Brain microvascular endothelial cell (primary cell): ENCODE measurements around the gene LSMEM2.
"Not testable (repeated sequence)": the region's sequence is repeated elsewhere in the genome, so short reads cannot be mapped to it uniquely, and the experiment has no call there.

Experiments
- DNase-seq: peaks from one replicate; pipeline ENCODE4 v3.0.0-alpha.2; 2020
- H3K27ac ChIP-seq: fragments of 250-450 bp; sonication (Bioruptor Pico); 2 replicates; pipeline ENCODE4 v1.5.1; 2020; ENCODE audit warnings: mild to moderate bottlenecking, moderate library complexity
- H3K27me3 ChIP-seq: fragments of 250-450 bp; sonication (Bioruptor Pico); replicated peaks from 2 replicates; pipeline ENCODE4 v1.5.1; 2020; ENCODE audit warnings: mild to moderate bottlenecking
- H3K36me3 ChIP-seq: fragments of 250-450 bp; sonication (Bioruptor Pico); replicated peaks from 2 replicates; pipeline ENCODE4 v1.5.1; 2020; ENCODE audit warnings: mild to moderate bottlenecking
- H3K4me3 ChIP-seq: 2 replicates; pipeline ENCODE4 v1.5.1; 2011; ENCODE audit warnings: low read depth, mild to moderate bottlenecking, control low read depth, low read length, moderate library complexity
- in situ Hi-C: cut with HindIII; loops from 2 replicates; pipeline ENCODE4 v1.10.0; 2017; ENCODE audit warnings: low sequenced_read_pairs, low pct_ligation_motif_present
- TF ChIP-seq, protein P1 (sequence below): IDR thresholded peaks from 2 replicates; pipeline ENCODE4 v1.5.1; 2011; ENCODE audit warnings: low read depth, mild to moderate bottlenecking, moderate library complexity, low read length, control low read depth, inconsistent platforms; ENCODE audit errors: missing control alignments

Gene LSMEM2

DNA sequence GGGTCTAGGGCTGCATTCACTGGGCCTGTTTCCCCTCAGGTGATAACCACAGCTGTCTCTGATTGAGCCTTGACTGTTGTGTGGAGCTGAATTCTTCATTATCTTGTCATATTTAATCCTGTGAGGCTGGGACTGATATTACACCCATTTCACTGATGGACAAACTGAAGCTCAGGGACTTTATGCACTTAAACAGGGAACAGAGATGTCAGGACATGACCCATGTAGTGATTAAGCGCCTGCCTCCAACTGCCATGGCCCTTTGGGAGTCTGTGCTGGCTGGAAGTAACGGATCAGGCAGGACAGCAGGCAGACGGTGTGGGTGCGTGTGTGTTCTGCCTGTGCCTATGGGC lies 35.4 kb upstream of the LSMEM2 start:
- Histone ChIP-seq H3K36me3 (peaks cover 13% of the 10 kb centered on the region), H3K27ac (peak overlapping the region; percentile 74), H3K27me3 (no peaks in the 10 kb centered on the region), H3K4me3 (no peak overlapping the region)
- no peak for DNase-seq
- in situ Hi-C loops, result no loop called here
- TF ChIP-seq, protein P1, sequence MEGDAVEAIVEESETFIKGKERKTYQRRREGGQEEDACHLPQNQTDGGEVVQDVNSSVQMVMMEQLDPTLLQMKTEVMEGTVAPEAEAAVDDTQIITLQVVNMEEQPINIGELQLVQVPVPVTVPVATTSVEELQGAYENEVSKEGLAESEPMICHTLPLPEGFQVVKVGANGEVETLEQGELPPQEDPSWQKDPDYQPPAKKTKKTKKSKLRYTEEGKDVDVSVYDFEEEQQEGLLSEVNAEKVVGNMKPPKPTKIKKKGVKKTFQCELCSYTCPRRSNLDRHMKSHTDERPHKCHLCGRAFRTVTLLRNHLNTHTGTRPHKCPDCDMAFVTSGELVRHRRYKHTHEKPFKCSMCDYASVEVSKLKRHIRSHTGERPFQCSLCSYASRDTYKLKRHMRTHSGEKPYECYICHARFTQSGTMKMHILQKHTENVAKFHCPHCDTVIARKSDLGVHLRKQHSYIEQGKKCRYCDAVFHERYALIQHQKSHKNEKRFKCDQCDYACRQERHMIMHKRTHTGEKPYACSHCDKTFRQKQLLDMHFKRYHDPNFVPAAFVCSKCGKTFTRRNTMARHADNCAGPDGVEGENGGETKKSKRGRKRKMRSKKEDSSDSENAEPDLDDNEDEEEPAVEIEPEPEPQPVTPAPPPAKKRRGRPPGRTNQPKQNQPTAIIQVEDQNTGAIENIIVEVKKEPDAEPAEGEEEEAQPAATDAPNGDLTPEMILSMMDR, result no peak

DNA sequence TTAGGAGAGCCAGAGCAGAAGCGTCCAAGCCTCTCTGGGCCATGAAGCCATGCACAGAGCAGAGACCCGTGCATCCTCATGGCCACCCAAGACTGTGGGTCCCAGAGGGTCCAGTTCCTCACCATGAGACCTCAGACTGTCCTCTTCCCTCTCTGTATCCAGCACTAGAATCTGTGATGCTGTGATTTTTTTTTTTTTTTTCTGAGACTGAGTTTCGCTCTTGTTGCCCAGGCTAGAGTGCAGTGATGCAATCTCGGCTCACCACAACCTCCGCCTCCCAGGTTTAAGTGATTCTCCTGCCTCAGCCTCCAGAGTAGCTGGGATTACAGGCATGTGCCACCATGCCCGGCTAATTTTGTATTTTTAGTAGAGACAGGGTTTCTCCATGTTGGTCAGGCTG lies 34.1 kb upstream of the LSMEM2 start:
- DNase-seq, H3K27me3 ChIP-seq, in situ Hi-C loops, H3K4me3 ChIP-seq: not testable (repeated sequence)
- H3K36me3 ChIP-seq, result peaks cover 15% of the 10 kb centered on the region
- H3K27ac ChIP-seq, result peak overlapping the region; percentile 85

DNA sequence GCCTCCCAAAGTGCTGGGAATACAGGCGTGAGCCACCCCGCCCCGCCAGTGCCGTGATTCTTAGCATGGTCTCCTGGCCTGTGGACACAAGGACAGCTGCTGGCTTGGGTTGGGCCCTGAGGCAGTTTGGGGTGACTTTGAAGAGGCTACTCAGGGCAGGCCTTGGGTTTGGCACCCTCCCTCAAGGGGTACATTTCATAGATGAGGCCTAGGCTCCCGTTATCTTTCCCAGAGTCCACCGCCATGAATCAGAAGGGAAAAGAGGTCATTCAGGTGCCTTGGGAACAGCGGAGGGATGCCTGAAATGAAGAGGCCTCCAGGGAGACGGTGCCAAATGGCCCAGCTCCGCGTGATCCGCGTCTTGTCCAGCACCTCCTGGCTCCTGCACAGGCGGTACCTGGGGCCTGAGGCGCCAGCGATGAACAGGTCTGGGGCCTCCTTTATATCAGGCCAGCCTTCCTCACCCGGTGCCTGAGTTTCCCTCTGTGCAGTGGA lies 33.6 kb upstream of the LSMEM2 start:
- DNase-seq, result no peak
- TF ChIP-seq, protein P1, result no peak
- no peaks in the 10 kb centered on the region for H3K27me3 ChIP-seq
- in situ Hi-C loops, result no loop called here
- H3K36me3 ChIP-seq, result peaks cover 15% of the 10 kb centered on the region
- peak overlapping the region; percentile 85 for H3K27ac ChIP-seq
- no peak overlapping the region for H3K4me3 ChIP-seq

DNA sequence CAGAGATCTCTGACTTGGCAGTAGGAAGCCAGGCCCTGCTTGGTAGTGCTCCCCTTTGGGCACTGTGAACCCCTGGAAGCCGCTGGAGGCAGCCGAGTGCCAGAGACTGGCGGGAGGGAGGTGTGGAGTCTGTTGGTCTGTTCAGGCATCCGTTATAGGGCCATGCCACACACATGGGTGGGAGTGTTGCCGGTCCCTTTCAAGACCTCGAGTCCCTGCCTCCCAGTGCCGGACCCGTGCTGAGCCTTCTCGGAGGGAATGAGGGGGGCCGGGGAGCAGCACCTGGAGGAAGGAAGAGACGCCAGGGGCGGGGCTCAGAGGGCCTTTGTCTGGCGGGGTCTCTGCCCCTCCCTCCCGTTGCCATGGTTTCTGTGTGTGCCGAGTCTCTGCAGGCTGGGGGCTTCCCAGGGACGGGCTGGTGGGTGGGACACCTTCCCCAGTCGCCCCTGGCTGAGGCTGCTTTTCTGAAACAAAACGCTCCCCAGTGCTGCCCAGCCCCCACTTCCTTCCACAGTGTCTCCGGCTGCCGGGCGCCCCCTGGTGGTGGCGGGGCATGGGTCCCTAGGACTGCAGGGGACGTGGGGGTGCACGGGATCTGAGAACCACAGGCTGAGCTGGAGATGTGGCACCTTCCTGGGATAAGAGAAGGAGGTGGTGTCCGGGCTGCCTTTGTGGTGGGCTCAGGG lies 32.9 kb upstream of the LSMEM2 start:
- peak; percentile 85 for DNase-seq
- H3K36me3 ChIP-seq, result peaks cover 17% of the 10 kb centered on the region
- H3K27ac ChIP-seq, result peak overlapping the region; percentile 85
- no peaks in the 10 kb centered on the region for H3K27me3 ChIP-seq
- in situ Hi-C loops, result no loop called here
- H3K4me3 ChIP-seq, result peak overlapping the region; percentile 27
- TF ChIP-seq, protein P1, result peak; percentile 99

DNA sequence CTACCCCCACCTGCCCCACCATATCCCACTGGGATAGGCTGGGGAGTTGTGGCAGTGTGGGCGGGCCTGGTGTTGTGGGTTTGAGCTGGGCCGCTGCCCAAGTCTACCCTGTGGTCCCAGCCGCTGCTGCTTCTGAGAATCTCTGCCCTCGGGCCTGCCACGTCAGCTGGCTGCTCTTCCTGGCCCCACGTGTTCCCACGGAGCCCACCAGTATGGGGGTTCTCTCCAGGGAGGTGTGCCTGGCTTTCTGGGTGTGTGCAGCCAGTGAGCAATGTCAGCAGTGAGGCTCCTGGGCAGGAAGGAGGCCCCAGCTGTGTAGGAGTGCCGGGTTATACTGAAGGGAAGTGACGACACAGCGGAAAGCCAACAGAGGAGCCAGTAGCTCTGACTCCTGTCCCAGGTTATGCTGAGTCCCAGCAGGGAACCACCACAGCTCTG lies 32.4 kb upstream of the LSMEM2 start:
- Histone ChIP-seq H3K27me3 (no peaks in the 10 kb centered on the region), H3K36me3 (peaks cover 19% of the 10 kb centered on the region), H3K4me3 (peak overlapping the region; percentile 26), H3K27ac (peak overlapping the region; percentile 85)
- in situ Hi-C loops, result no loop called here
- TF ChIP-seq, protein P1, result no peak
- DNase-seq, result peak; percentile 94

DNA sequence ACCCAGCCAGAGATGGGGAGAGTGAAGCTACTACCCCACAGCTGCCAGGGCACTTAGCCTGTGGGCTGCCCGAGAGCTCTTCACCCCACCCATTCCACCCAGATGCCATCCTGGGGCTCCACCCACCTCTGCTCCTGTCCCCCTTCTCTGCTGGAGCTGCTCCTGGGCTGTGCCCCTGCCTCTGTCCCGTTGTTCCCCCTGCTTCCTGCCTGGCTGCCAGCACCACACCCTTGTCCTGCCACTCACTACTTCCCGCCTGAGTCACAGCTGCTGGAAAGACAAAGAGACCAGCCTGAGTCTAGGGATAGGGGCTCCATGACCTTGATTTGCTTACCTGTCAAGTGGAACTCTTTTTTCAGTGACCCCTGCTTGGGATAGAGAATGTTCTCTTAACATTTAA lies 30.5 kb upstream of the LSMEM2 start:
- Histone ChIP-seq H3K4me3 (no peak overlapping the region), H3K36me3 (peaks cover 37% of the 10 kb centered on the region)
- TF ChIP-seq, protein P1, result no peak

More for the DNA sequence above, 30.5 kb upstream of the LSMEM2 start:
- no peaks in the 10 kb centered on the region for H3K27me3 ChIP-seq
- DNase-seq, result no peak
- peak overlapping the region; percentile 48 for H3K27ac ChIP-seq
- in situ Hi-C loops, result no loop called here
